Upper lobe of left lung (tissue), 4 donors: ENCODE measurements around the gene SORL1.

Experiments used
- EP300 ChIP-seq, 4 donors: sonication (generic); formaldehyde crosslinking; IDR thresholded peaks; one replicate each; pipeline ENCODE4 v1.5.1; 2017; ENCODE audit warnings: antibody characterized with exemption in 4 of 4, control low read depth in 2 of 4
- POLR2A ChIP-seq, 4 donors: fragments of 450-650 bp; IDR thresholded peaks; one replicate each; pipeline ENCODE4 v1.5.1; 2016 to 2017; ENCODE audit warnings: antibody characterized with exemption in 4 of 4, mild to moderate bottlenecking in 2 of 4
- POLR2AphosphoS5 ChIP-seq, 2 donors: sonication (generic); formaldehyde crosslinking; IDR thresholded peaks; one replicate each; pipeline ENCODE4 v1.5.1; 2017; ENCODE audit warnings: antibody characterized with exemption in 2 of 2
- TF ChIP-seq, protein P1 (sequence below), 6 experiments: fragments of 450-650 bp in 4 of 6; fragments of 200-600 bp in 2 of 6; sonication (generic) in 2 of 6; IDR thresholded peaks; one replicate each; pipeline ENCODE4 v1.5.1; 2016 to 2019; ENCODE audit warnings: antibody characterized with exemption in 6 of 6

DNA sequence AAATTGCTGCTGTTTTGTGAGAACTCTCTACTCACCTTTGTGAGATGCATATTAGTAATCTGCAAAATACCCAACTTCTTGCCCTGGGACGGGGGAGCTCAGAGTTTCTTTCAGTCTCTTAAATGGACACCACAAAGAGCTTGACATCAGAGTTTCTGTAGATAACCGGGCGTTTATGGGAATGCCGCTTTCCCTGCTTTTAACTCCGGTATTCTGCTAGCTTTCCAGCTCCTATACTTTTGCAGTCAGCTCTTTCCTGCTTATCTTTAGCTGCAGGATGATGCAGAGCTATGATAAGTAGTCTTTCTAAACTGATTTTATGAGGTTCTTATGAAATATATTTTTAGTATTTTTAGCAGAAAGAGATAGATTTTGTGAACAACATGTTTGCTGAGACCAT is 155.2 kb downstream of the SORL1 start:
- TF ChIP-seq, protein P1, sequence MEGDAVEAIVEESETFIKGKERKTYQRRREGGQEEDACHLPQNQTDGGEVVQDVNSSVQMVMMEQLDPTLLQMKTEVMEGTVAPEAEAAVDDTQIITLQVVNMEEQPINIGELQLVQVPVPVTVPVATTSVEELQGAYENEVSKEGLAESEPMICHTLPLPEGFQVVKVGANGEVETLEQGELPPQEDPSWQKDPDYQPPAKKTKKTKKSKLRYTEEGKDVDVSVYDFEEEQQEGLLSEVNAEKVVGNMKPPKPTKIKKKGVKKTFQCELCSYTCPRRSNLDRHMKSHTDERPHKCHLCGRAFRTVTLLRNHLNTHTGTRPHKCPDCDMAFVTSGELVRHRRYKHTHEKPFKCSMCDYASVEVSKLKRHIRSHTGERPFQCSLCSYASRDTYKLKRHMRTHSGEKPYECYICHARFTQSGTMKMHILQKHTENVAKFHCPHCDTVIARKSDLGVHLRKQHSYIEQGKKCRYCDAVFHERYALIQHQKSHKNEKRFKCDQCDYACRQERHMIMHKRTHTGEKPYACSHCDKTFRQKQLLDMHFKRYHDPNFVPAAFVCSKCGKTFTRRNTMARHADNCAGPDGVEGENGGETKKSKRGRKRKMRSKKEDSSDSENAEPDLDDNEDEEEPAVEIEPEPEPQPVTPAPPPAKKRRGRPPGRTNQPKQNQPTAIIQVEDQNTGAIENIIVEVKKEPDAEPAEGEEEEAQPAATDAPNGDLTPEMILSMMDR (IDR thresholded peaks at IDR 0.05) = no peak
- TF ChIP-seq POLR2A (IDR thresholded peaks at IDR 0.05) (no peak), EP300 (IDR thresholded peaks at IDR 0.05) (no peak), POLR2AphosphoS5 (IDR thresholded peaks at IDR 0.05) (no peak)
